ENCODE measurements around the gene PPIP5K2. TPM values are rescaled to one million over a fixed set of nuclear protein-coding genes. Genes with fewer than 3 reads are reported as not detected.
"Not testable (repeated sequence)": the region's sequence is repeated elsewhere in the genome, so short reads cannot be mapped to it uniquely, and the experiment has no call there.

PPIP5K2 gene
- total RNA-seq, 1 donor from 2014 or later: 85.0 TPM

GRCh38 chr5:103207653-103208052 is 87.6 kb downstream of the PPIP5K2 start:
- DNase-seq (ENCODE audit: low spot score): no peak

- no peak for DNase-seq (ENCODE audit: low spot score)
These were observed 88.4 kb downstream of the PPIP5K2 start for GRCh38 chr5:103208460-103208859.

GRCh38 chr5:103209065-103209464 is 89.0 kb downstream of the PPIP5K2 start:
- DNase-seq (ENCODE audit: low spot score): no peak

DNA sequence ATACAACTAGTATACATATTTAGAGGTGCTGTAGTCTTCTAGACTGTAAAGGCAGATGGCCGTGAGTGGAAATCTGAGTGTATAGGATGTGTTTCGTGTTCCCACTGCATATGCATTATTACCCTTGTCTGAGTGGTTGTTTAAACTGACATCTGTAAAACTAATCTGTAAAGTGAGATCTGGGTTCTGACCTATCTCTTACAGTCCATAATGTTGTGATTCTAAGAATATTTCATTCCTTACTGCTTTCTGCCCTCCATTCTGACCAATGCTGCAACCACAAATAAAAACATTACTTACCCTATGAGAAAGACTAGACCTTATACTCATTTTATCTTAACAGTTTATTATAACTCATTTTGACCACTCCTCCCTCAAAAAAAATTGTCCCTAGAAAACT is 90.9 kb downstream of the PPIP5K2 start:
- DNase-seq (ENCODE audit: low spot score): no peak

DNA sequence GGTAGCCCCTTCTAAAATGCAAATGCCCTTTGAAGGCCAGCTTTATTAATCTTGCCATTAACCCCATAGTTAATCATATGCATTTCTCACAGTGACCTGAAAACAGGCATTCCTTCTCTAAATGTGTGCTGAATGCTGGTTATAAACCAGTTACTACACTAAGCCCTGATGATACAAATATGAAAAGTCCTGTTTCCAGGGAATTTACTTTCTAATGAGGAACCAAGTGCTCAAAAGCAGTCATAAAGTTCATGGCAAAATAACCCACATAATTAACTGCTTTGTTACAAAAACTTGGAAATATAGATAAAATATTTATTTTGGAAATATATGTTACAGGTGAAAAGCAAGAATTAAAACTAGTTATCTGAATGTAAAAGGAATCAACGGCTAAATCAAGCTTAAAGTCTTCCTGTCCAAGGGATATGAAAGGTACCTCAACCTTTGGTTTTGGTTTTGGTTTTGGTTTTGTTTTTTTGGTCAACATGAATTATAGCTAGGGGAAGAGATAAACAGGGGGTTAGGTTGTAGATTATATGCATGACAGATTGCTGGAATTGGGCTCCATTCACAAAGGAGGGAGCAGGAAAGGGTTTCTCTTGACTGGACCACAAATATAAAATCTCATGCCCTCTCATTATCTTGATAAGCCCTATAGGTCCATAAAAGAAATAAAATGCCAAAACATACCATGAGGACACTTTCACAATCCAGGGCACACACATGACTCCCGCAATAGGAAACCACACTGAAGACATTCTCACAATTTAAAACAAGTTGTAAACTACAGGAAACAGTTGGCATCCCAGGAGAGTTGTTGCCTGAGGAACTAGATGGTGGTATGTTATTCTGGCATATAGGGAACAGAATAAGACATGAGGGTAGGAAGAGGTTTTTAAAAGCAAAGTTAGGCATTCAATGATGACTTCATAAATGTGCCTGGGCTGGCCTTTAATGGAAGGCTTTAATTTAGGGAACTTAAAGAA is 91.8 kb downstream of the PPIP5K2 start:
- DNase-seq (ENCODE audit: low spot score): no peak

- DNase-seq (ENCODE audit: low spot score): no peak
These were observed 96.0 kb downstream of the PPIP5K2 start for GRCh38 chr5:103216137-103216536.

- no peak for DNase-seq (ENCODE audit: low spot score)
These were observed 96.6 kb downstream of the PPIP5K2 start for GRCh38 chr5:103216697-103217096.

- DNase-seq (ENCODE audit: low spot score): no peak
These were observed 97.0 kb downstream of the PPIP5K2 start for GRCh38 chr5:103217101-103217500.

DNA sequence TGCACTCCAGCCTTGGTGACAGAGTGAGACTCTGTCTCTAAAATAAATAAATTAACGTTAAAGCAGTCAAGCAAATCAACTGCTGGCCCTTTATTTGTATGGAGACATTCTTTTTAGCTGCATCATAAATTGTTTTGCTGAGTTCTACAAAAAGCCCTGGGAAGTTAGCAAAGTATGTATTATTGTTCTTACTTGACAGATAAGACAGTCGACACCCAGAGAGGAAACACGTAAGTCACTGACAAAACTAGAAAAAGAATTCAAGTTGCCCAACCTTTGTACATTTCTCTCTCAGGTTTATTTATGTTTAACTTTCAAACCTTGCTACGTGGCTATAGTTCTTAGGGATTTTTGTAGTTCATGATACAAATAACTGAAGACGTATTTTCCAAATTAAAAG is 98.1 kb downstream of the PPIP5K2 start:
- no peak for DNase-seq (ENCODE audit: low spot score)

- DNase-seq (ENCODE audit: low spot score): not testable (repeated sequence)
These were observed 99.0 kb downstream of the PPIP5K2 start for GRCh38 chr5:103219074-103219473.

DNA sequence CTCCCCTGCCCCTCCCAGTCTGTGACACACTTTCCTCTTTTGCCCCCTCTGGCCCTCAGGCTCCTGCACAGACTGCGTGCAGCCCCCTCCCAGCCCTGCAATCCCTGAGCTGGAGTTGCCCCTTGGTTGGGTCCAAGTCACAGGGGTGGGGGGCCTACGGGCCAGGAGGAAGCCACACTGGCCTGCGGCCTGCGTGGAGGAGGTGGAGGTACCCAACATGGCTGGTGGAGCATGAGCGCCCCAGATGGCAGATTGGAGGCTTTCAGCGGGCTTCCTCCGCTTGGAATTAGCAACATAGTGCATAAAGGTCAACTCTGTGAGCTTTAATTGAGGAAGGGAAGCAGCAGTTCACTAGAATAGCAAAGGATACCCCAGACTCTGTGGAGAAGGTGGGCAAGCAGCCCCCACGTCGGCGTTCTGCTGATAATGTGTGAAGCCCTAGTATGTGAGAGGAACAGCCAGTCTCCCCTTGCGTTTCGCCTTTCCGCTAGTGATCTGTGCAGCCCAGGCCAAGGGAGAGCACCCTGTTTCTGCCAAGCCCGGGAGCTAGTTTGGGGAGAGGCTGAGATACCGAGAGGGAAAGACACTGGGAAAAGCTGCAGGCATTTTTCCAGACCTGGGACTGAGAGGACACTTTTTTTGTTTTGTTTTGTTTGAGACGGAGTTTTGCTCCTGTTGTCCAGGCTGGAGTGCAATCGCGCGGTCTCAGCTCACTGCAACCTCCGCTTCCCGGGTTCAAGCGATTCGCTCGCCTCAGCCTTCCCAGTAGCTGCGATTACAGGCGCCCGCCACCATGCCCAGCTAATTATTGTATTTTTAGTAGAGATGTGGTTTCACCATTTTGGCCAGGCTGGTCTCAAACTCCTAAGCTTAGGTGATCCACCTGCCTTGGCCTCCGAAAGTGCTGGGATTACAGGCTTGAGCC is 103.2 kb downstream of the PPIP5K2 start:
- DNase-seq (ENCODE audit: low spot score): no peak

DNA sequence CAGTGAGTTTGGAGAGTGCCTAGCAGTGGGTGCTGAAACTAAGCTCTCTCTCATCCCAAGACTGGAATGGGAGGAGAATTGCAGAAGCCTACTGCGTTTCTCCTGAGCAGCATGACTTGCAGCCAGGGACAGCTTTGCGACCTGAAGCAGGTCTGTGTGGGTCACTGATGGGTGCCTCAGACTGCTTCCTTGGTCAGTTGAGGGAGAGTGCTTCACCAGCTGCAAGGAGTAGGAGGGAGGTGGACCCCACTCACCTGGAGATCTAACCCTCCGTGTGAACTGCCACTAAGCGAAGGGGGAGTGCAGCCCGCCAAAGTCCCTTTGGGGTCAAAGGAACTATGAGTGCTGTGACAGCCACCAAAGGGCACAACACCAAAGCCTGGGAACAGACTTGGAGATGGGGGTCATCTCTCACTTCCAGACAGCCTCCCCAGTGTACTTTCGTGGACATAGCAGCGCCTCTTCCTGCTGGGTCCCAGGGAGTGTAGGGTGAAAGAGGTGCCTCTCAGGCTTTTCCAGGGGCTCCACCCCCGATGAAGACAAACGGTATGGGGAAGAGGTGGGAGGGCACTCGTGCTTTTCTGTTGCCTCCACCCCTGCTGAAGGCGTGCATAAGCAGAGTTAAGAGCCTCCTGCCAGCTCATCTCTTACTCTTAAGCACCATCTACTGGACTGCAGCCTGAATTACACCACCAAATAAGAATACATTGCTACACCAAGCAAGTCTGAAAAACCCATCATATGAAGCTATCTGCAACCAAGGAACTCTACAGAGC is 104.2 kb downstream of the PPIP5K2 start:
- peak; percentile 53 for DNase-seq (ENCODE audit: low spot score)

DNA sequence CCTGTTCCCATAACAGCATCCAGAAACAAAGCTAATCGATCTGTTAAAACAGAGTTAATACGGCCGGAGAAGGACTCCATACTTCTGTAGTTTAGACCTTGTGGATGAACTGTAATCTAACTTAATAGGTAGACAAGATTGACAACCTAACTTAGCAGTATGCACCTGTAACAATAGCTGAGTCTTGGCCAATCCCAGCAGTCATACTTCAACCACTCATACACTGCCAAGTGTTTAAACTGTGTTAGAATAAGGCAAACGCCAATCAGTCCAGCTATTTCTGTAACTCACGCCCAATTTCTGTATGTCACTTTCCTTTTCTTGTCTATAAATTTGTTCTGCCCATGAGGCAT is 104.8 kb downstream of the PPIP5K2 start:
- no peak for DNase-seq (ENCODE audit: low spot score)

GRCh38 chr5:103228061-103228460 is 108.0 kb downstream of the PPIP5K2 start:
- no peak for DNase-seq (ENCODE audit: low spot score)

DNA sequence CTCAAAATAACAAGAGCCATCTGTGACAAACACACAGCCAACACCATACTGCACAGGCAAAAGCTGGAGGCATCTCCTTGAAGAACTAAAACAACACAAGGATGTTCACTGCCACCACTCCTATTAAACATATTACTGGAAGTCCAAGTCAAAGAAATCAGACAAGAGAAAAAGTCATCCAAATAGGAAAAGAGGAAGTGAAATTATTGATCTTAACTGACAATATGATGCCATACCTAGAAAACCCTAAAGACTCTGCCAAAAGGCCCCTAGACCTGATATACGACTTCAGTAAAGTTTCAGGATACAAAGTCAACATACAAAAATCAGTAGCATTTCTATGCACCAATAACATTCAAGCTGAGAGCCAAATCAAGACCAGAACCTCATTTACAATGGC is 108.5 kb downstream of the PPIP5K2 start:
- DNase-seq (ENCODE audit: low spot score): no peak

GRCh38 chr5:103232393-103232999 is 112.4 kb downstream of the PPIP5K2 start:
- DNase-seq (ENCODE audit: low spot score): no peak

DNA sequence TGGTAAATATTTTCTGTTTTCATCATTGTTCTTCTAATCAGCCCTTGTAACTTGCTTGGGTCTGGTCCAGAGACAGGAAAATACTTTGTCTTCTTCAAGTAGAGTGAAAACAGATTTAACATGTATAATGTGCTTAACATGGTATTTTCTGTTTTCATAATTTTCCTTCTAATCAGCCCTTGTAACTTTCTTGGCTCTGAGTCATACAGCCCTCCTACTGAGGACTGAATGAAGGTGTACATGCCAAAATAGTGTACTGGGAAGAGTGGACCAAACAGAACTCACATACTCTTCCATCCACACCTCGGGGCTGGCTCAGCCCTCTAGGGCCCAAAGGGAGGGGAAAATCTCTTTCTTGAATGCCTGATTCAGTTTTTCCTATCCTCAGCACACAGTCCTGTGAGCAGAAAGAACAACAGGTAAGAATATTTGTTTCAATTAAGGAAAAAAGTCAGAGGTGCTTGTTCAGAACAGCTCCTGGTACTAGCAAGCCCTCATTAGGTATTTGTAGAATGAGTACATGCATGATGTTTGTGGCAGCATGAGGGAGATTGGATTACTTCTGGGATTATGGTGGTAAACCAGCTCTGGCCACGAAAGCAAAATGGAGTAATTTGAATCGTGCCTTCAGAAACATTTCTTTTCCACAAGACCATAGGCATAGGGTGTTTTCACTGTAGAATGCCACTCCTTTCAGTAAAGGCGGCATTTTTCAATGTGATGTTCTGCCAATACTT is 114.3 kb downstream of the PPIP5K2 start:
- no peak for DNase-seq (ENCODE audit: low spot score)

GRCh38 chr5:103235891-103236290 is 115.8 kb downstream of the PPIP5K2 start:
- no peak for DNase-seq (ENCODE audit: low spot score)

DNA sequence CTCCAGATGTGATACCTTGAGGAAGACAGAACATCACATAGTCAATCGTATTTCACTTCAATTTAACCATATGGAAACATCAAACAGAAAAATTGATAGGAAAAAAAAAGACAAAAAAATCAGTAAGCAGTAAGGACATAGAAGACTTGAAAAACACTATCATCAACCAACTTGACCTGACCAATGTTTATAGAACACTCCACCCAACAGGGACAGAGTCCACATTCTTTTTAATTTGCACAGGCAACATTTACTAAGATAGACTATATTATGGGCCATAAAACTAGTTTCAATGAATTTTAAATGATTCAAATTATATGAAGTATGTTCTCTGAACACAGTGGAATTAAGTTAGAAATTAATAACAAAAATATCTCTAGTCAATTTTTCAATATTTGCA is 117.7 kb downstream of the PPIP5K2 start:
- no peak for DNase-seq (ENCODE audit: low spot score)

GRCh38 chr5:103243665-103244064 is 123.6 kb downstream of the PPIP5K2 start:
- no peak for DNase-seq (ENCODE audit: low spot score)

- no peak for DNase-seq (ENCODE audit: low spot score)
These were observed 124.3 kb downstream of the PPIP5K2 start for GRCh38 chr5:103244398-103244797.

Measured in ureter (tissue), 1 donor.